Vagina (tissue), 2 donors: ENCODE results near the gene LRWD1.
"Not testable (repeated sequence)": the region's sequence is repeated elsewhere in the genome, so short reads cannot be mapped to it uniquely, and the experiment has no call there.

ENCODE experiments used
- POLR2A ChIP-seq, 2 donors: fragments of 450-650 bp; IDR thresholded peaks; one replicate each; pipeline ENCODE4 v1.6.1; 2017; ENCODE audit warnings: antibody characterized with exemption in 2 of 2, mild to moderate bottlenecking in 2 of 2, moderate library complexity in 2 of 2
- TF ChIP-seq, protein P1 (sequence below), 3 experiments: fragments of 450-650 bp in 2 of 3; fragments of 200-600 bp in 1 of 3; sonication (generic) in 1 of 3; IDR thresholded peaks; one replicate each; pipeline ENCODE4 v1.5.1; 2017 to 2019; ENCODE audit warnings: antibody characterized with exemption in 3 of 3, mild to moderate bottlenecking in 2 of 3, moderate library complexity in 2 of 3

DNA sequence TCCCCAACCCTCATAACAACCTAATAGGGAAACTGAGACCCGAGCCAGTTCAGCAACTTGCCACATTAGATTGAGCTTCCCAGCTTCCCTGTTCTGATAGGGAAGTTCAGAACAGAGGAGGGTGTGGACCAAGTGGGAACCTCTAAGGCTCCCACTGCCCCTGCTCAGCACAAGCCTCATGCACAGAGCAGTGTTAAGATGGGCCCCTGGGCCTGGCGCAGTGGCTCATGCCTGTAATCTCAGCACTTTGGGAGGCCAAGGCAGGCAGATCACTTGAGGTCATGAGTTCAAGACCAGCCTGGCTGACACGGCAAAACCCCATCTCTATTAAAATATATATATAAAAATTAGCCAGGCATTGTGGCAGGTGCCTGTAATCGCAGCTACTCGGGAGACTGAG lies 32.5 kb downstream of the LRWD1 start:
- TF ChIP-seq POLR2A (IDR thresholded peaks at IDR 0.05), result not testable (repeated sequence)
- TF ChIP-seq, protein P1, sequence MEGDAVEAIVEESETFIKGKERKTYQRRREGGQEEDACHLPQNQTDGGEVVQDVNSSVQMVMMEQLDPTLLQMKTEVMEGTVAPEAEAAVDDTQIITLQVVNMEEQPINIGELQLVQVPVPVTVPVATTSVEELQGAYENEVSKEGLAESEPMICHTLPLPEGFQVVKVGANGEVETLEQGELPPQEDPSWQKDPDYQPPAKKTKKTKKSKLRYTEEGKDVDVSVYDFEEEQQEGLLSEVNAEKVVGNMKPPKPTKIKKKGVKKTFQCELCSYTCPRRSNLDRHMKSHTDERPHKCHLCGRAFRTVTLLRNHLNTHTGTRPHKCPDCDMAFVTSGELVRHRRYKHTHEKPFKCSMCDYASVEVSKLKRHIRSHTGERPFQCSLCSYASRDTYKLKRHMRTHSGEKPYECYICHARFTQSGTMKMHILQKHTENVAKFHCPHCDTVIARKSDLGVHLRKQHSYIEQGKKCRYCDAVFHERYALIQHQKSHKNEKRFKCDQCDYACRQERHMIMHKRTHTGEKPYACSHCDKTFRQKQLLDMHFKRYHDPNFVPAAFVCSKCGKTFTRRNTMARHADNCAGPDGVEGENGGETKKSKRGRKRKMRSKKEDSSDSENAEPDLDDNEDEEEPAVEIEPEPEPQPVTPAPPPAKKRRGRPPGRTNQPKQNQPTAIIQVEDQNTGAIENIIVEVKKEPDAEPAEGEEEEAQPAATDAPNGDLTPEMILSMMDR (IDR thresholded peaks at IDR 0.05), result not testable (repeated sequence)
